HepG2 (cell line): ENCODE data around the gene SNRPD3. TPM values are rescaled to one million over a fixed set of nuclear protein-coding genes. Genes with fewer than 3 reads are reported as not detected.
A peak's percentile ranks its signal among the peaks of the same experiment; 100 is the strongest.

Experiments used
- AKNA ChIP-seq: sonication (generic); formaldehyde crosslinking; IDR thresholded peaks from 2 replicates; pipeline ENCODE4 v1.4.0; 2020; ENCODE audit warnings: missing genetic modification reagents, borderline replicate concordance
- CEBPG ChIP-seq: IDR thresholded peaks from 2 replicates; pipeline ENCODE4 v1.6.1; 2016
- HOMEZ ChIP-seq: IDR thresholded peaks from 2 replicates; pipeline ENCODE4 v1.6.1; 2016; ENCODE audit warnings: low read depth
- IRF2 ChIP-seq: IDR thresholded peaks from 2 replicates; pipeline ENCODE4 v1.6.1; 2018; ENCODE audit warnings: missing genetic modification reagents, missing compliant biosample characterization
- MED1 ChIP-seq: sonication (generic); formaldehyde crosslinking; IDR thresholded peaks from 2 replicates; pipeline ENCODE4 v1.4.0; 2020; ENCODE audit warnings: missing genetic modification reagents
- NCOA2 ChIP-seq: sonication (generic); formaldehyde crosslinking; IDR thresholded peaks from 2 replicates; pipeline ENCODE4 v1.8.0; 2022; ENCODE audit warnings: inconsistent platforms
- PHF21A ChIP-seq: sonication (generic); formaldehyde crosslinking; IDR thresholded peaks from 2 replicates; pipeline ENCODE4 v1.5.0; 2020; ENCODE audit warnings: mild to moderate bottlenecking, missing genetic modification reagents
- SOX6 ChIP-seq, 2 experiments: fragments of 450-650 bp in 1 of 2; sonication (generic) in 1 of 2; formaldehyde crosslinking in 1 of 2; IDR thresholded peaks; 2 replicates each; pipeline versions ENCODE4 v1.4.0 to v1.6.1; 2017 to 2020; ENCODE audit warnings: antibody characterized with exemption in 1 of 2, mild to moderate bottlenecking in 1 of 2, missing genetic modification reagents in 1 of 2
- SRSF9 ChIP-seq: fragments of 200-400 bp; formaldehyde crosslinking; IDR thresholded peaks from 2 replicates; pipeline ENCODE4 v1.6.1; 2018; ENCODE audit warnings: borderline replicate concordance, mild to moderate bottlenecking, low read depth, low read length; ENCODE audit not compliant: insufficient read depth, poor library complexity, severe bottlenecking
- SSRP1 ChIP-seq: IDR thresholded peaks from 2 replicates; pipeline ENCODE4 v1.6.1; 2016; ENCODE audit warnings: control low read depth
- TSC22D2 ChIP-seq: sonication (generic); formaldehyde crosslinking; IDR thresholded peaks from 2 replicates; pipeline ENCODE4 v1.5.1; 2020; ENCODE audit warnings: missing genetic modification reagents, mild to moderate bottlenecking, borderline replicate concordance
- XRCC5 ChIP-seq: fragments of 200-400 bp; formaldehyde crosslinking; optimal IDR thresholded peaks from 2 replicates; pipeline ENCODE3; 2017; ENCODE audit warnings: mild to moderate bottlenecking, low read length
- ZEB1 ChIP-seq: IDR thresholded peaks from 2 replicates; pipeline ENCODE4 v1.6.1; 2012; ENCODE audit warnings: mild to moderate bottlenecking, low read depth, inconsistent platforms; ENCODE audit not compliant: insufficient replicate concordance
- ZFP36 ChIP-seq: fragments of 150-350 bp; IDR thresholded peaks from 2 replicates; pipeline ENCODE4 v1.6.1; 2018; ENCODE audit warnings: borderline replicate concordance, low read length, low read depth; ENCODE audit not compliant: partially characterized antibody
- ZNF263 ChIP-seq: sonication (generic); formaldehyde crosslinking; IDR thresholded peaks from 2 replicates; pipeline ENCODE4 v1.4.0; 2020; ENCODE audit warnings: missing genetic modification reagents
- ZNF264 ChIP-seq: sonication (generic); formaldehyde crosslinking; IDR thresholded peaks from 2 replicates; pipeline ENCODE4 v1.4.0; 2020; ENCODE audit warnings: missing genetic modification reagents
- ZNF605 ChIP-seq: sonication (generic); formaldehyde crosslinking; IDR thresholded peaks from 2 replicates; pipeline ENCODE4 v1.8.0; 2022; ENCODE audit warnings: mild to moderate bottlenecking, missing genetic modification reagents
- ZNF615 ChIP-seq: sonication (generic); formaldehyde crosslinking; IDR thresholded peaks from 2 replicates; pipeline ENCODE4 v1.5.0; 2020; ENCODE audit warnings: mild to moderate bottlenecking, missing genetic modification reagents, borderline replicate concordance
- ZNF770 ChIP-seq: sonication (generic); formaldehyde crosslinking; IDR thresholded peaks from 2 replicates; pipeline ENCODE4 v1.5.0; 2020; ENCODE audit warnings: mild to moderate bottlenecking, missing genetic modification reagents
- polyA plus RNA-seq, 8 experiments: library from polyadenylated mRNA; depleted of rRNA in 3 of 8; stranded (reverse) in 7 of 8; unstranded in 1 of 8; fragments of >200 nt; fragmentation: Illumina TruSeq in 4 of 8; extraction: Trizol in 4 of 8; gene quantifications; 2 replicates each; pipeline versions ENCODE4 v1.2.1 to v1.2.3, GENCODE V29; 2011 to 2016; ENCODE audit warnings: low read depth in 4 of 8, missing spikeins in 1 of 8, mixed read lengths in 1 of 8; ENCODE audit not compliant: insufficient read depth in 1 of 8
- total RNA-seq, 5 experiments: library from RNA; depleted of rRNA; stranded (reverse); fragments of >200 nt; fragmentation: Illumina TruSeq; extraction: Trizol; gene quantifications; 2 replicates each; pipeline ENCODE4 v1.2.3, GENCODE V29; 2016; ENCODE audit warnings: low read depth in 1 of 5

SNRPD3 gene
- total and polyA plus RNA-seq, 2 of the 13 experiments (the other 11 are each of a cell fraction or from before 2014, with no cell fraction given), result 110 to 209 TPM

- TF ChIP-seq ZNF770 (CRISPR knock-in tag), result peak; percentile 95
- TF ChIP-seq ZNF263 (CRISPR knock-in tag), result peak; percentile 74
- peak; percentile 61; the same call in 1 of the 2 replicates for TF ChIP-seq ZNF605 (CRISPR knock-in tag)
- peak; percentile 31 for TF ChIP-seq XRCC5
- TF ChIP-seq SOX6 (IDR thresholded peaks at IDR 0.05), result no peak
- peak; percentile 41; the same call in 1 of the 2 replicates for TF ChIP-seq SOX6 (CRISPR knock-in tag; IDR thresholded peaks at IDR 0.05)
- peak; percentile 27; the same call in 1 of the 2 replicates for TF ChIP-seq SSRP1
- no peak for TF ChIP-seq ZEB1
- TF ChIP-seq CEBPG (CRISPR knock-in tag), result peak; percentile 82
- 0 out of 2 replicates have a peak, but pooled peaks have one; percentile 35 for TF ChIP-seq NCOA2 (CRISPR knock-in tag)
- TF ChIP-seq AKNA (CRISPR knock-in tag), result no peak
- TF ChIP-seq IRF2 (CRISPR knock-in tag), result 0 out of 2 replicates have a peak, but pooled peaks have one; percentile 23
- TF ChIP-seq MED1, result 0 out of 2 replicates have a peak, but pooled peaks have one; percentile 33
- no peak for TF ChIP-seq SRSF9
- no peak for TF ChIP-seq TSC22D2 (CRISPR knock-in tag)
- no peak for TF ChIP-seq ZNF264
- TF ChIP-seq HOMEZ, result peak; percentile 27; the same call in 1 of the 2 replicates
- TF ChIP-seq ZNF615 (CRISPR knock-in tag), result peak; percentile 96; the same call in 1 of the 2 replicates
- no peak for TF ChIP-seq ZFP36
- peak; percentile 27; the same call in 1 of the 2 replicates for TF ChIP-seq PHF21A (CRISPR knock-in tag)
Observed at GRCh38 chr22:24564376-24565058, 8.7 kb downstream of the SNRPD3 start (continued).
